NCI-H345 (cell line): Measurements from ENCODE around the gene GPRC5A.

Experiments used
- DNase-seq: peaks from one replicate; lab custom pipeline; 2025; lab: John Stamatoyannopoulos, UW

The GPRC5A gene

DNA sequence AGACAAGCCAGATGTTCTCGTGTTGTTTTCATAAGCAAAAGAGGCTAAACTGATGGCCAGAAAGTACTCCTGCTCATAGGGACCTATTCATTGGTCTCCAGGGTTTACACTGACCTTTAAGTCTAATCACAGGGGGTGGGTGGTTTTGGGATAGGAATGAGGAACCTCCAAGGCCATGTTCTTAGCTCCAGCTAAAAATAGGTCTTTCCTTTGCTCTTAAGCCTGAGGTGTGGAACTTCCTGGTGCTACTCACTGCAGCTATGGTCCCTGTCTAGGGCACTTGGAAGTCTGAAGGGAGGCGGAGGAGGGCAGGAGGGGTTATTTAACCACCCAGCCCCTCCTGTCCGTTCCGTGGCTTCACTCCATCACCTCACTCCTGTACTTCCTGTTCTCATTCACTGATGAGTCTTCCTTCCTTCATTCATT, 18.6 kb downstream of the GPRC5A start:
- DNase-seq: no peak

DNA sequence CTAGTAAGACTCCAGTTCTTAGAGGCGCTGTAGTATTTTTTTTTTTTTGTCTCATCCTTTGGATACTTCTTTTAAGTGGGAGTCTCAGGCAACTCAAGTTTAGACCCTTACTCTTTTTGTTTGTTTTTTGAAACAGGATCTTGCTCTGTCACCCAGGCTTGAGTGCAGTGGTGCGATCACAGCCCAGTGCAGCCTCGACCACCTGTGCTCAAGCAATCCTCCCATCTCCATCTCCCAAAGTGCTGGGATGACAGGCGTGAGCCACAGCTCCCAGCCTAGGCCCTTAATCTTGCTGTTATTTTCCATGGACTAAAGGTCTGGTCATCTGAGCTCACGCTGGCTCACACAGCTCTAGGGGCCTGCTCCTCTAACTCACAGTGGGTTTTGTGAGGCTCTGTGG, 21.3 kb downstream of the GPRC5A start:
- DNase-seq: no peak

DNA sequence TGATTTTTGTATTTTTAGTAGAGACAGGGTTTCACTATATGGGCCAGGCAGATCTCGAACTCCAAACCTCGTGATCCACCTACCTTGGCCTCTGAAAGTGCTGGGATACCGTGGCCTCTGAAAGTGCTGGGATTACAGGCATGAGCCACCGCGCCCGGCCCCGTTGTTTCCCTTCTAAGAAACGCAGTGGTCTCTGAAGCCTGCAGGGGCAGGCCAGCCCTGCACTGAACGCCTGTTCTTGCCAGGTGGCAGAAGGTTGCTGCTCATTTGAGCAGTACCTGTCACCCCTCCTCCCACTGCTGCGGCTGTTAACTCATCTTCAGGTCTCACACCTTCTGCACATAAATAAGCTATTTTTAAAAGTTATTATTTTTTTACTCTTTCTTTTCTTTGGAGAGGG, 24.3 kb downstream of the GPRC5A start:
- no peak for DNase-seq

DNA sequence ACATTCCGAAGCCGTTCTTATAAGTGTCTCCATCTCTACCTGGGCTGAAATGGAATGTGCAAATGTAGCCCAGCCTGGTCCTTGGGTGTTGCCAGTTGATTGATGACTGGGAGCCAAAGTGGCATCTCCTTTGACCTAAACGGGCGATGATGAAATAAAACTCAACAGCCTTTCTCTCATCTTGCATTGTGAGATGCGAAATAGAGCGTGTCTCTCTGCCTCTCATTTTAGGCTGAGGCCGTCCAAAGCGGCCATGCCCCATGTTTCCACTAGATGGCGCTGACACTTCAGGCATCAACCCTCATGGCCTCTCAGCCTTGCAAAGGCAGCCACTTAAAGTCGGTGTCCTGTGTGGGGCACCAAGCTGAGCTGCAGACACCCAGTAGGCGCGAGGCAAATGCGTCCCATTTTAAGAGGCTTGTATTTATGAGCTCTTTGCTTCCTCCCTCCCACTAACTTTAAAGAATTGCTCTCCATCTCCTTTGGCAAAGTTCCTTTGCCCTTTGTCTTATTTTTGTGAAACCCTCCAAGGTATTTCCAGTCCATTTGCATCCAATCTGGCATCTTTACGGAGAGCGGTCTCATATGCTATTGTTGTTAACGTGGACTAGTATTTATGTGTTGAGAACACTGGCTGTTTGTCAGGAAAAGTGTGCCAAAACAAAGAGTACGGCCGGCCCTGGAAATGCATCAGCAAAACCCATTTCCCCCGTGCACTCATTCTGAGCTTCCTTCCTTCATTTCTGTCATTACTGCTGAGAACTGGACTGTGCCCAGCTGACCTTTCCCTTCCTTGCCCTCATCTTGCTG, 25.0 kb downstream of the GPRC5A start:
- peak; percentile 89 for DNase-seq

DNA sequence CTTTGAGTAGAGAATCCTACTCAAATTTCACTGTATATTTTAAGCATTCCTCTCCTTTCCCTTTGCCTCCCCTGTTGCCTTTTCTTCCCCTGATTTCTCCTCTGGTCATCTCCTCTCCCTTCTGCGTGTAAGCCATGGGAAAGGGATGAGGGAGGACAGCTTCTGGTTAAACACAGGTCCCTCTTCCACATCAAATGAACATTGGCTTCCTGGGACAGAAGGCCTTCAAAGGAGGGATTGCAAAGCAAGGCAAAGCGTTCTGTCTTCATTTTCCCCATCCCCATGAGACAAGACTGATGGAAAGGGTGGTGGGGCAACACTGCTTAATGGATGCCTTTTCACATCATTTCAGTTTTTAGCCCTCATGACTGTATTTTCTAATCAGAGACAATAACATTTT, 26.2 kb downstream of the GPRC5A start:
- DNase-seq: no peak

DNA sequence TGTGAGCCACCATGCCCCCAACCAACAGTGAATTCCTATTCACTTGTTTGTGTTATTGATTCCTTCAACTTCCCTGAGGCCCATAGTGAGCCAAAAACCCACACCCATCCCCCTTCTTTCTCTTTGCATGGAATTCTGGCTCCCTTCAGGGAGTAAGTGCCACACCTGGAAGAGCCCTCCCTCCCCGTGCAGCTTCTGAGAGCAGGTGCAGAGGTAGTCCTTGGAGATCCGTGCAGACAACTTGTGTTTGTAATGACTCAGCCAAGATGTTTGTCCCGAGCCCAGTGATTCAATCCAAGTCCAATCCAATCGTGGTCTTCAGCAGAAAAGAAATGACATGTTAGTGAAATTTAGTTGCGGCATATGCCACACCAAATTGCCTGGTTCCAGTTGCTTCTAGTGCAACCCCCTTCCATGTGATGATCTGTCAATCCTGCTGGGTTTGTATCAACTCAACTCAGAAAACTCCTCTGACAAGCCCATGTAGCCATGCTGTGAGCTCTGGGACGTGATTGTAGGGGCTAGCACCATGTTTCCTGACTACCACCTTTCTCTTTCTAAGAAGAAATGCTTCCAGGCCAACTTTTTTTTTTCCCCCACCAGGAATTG, 27.5 kb downstream of the GPRC5A start:
- no peak for DNase-seq

DNA sequence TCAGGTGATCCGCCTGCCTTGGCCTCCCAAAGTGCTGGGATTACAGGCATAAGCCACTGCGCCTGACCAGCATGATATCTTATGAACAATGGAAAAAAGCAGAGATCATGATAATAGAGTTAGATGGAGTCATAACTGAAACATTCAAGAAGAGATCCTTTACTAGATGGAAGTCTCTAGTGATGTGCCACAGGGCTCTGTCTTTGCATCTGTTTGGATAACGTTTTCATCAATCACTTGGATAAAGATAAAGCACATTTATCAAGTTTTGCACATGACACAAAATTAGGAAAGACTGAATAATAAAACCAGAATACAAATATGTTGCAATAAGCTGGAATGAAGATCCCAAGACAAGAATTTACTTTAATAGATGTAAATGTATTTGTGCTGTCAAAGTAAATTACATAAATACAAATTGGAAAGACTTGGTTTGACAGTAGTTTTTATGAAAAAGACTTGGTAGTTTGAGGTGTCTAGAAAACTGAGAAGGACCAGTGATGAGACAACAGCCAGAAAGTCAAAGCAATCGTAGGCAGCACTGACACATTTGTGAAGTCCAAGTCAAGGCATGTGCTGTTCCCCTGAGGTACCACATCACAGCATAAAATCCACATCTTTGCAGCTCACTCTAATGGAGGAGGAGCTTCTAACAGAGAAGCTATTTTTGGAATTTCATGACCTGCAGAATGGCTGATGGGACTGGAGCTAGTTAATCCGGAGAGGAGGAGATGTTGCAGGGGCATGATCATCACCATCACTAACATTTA, 28.5 kb downstream of the GPRC5A start:
- DNase-seq: no peak

DNA sequence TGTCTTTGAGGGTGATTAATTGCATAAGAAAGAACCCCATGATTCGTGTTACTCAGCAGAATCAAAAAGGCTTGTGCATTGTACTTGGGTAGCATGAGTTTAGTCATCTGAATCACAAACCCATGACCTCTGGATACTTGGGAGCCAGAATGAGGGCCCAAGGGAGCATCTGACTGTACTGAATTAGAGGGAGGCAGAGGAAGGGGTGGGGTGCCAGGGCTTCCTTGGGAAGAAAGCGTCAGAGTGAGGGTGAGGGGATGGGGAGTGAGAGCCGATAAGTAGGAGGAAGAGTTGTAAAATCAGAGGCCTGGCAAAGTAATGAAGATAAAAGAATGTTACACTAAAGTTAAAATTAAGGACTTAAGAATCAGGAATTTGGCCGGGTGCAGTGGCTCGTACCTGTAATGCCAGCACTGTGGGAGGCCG, 30.8 kb downstream of the GPRC5A start:
- no peak for DNase-seq

DNA sequence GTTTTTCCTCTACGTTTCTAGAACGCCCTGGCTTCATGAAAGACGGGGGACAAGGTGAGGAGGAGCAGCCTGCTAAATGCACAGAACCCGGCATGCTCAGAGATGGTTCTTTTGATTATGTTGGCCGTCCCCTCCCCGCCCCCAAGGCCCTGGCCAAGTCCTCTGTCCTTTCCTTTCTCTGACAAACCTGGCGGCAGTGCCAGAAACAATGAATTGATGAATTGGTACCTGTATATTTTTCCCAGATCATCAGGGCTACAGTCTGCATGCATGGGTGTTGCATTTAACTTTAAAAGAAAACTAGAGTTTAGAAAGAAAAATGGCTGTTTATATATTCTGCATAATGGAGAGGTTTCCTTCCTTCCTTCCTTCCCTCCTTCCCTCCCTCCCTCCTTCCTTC, 31.6 kb downstream of the GPRC5A start:
- no peak for DNase-seq

DNA sequence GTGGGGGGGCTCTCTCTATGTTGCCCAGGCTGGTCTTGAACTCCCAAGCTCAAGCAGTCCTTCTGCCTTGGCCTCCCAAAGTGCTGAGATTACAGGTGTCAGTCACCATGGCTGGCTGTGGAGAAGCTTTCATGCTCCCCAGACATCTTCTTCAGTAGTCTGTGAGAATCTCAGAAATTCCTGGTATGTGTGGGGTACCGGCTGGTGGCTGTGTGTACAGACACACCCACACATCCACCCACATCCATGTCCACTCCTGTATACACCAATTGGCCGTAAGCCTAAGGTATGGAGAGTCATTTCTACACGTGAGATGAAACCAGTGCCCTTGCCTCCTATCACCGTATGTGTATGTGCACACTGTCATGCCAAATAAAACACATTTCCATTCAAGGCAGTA, 32.8 kb downstream of the GPRC5A start:
- DNase-seq: no peak

DNA sequence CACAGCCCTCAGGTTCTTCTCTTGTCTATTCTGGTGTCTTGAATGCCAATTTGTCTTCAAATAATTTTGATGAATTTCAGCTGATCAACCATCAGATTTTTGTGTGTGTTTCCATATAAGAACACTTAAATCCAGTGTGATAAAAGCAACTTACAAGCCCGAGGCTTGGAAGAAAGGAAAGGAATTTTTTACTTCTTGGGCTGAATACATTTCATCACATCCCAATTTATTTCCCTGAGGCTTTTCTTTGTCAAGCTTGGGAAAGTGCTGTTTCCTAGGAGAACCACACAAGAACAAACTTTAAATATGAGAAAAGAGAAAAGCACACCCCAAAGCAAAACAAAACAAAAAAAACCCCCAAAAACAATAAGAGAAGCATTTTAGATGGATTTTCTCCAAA, 34.0 kb downstream of the GPRC5A start:
- DNase-seq: no peak

DNA sequence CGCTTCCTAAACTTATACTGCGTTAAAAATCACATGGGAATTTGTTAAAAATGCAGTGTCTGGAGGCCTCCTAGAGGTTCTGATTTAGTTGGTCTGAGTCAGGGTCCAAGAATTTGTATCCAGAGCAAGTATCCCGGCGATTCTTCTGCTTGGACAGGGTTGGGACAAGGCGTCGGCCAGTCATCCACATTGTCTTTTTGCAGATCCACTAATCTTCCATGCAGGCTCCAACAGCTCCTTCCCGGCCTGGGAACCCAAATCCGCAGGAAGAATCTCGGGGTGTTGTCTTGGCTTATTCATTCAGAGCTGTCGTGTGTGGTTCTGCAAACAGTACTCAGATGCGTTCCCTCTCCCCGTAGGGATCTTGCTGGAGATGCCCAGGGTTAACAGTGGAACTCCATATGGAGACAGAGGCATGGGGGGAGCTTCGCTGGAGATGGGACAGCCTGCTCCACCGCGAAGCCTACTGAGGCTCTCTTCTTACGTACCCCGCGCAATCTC, 35.3 kb downstream of the GPRC5A start:
- no peak for DNase-seq

DNA sequence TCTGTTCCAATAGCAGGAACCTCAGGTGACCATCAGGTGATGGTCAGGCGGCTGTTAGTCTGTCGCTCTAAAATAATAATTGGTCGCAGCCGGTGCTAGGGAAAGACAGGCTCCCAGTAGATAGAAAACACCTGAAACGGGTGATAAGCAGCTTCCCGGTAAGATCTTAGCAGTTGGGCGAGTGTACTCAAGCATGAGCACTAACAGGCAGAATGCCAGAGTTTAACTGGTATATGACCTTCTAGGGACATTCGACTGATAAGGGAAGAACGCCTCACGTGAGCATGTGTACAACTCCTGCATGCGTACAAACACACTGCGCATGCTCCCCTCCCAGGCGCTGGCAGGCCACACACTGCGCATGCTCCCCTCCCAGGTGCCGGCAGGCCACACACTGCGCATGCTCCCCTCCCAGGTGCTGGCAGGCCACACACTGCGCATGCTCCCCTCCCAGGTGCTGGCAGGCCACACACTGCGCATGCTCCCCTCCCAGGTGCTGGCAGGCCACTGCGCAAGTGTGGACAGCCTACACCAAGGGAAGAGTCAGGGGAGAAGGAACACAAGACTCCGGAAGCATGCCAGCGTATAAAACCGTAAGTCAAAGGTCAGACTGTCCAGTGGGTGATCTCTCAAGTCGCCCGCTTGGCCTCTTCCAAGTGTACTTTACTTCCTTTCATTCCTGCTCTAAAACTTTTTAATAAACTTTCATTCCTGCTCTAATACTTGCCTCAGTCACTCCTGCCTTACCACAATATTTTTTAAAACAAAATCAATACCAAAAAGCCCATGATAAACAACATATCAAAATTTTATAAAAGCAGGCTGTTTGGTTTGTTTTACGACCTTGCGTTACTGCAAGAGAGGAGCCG, 36.1 kb downstream of the GPRC5A start:
- DNase-seq: no peak

DNA sequence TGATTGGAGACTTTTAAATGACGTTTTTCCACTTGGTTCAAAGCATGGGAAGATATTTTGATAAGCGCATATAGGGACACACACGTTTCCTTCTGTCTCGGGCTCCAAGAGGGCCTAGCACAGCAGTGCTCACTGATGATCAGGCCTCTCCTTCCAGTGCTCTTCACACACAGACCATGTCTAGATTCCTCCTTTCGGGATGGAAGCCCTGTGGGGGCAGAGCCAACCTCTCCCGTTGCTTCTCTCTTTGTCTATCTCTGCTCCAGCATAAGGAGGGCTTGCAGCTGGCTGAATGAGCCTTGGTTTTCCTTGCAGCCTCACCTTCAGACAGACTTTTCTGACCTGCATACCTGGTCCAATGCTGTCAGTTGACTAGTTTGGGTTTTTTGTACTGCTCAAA, 38.3 kb downstream of the GPRC5A start:
- no peak for DNase-seq

DNA sequence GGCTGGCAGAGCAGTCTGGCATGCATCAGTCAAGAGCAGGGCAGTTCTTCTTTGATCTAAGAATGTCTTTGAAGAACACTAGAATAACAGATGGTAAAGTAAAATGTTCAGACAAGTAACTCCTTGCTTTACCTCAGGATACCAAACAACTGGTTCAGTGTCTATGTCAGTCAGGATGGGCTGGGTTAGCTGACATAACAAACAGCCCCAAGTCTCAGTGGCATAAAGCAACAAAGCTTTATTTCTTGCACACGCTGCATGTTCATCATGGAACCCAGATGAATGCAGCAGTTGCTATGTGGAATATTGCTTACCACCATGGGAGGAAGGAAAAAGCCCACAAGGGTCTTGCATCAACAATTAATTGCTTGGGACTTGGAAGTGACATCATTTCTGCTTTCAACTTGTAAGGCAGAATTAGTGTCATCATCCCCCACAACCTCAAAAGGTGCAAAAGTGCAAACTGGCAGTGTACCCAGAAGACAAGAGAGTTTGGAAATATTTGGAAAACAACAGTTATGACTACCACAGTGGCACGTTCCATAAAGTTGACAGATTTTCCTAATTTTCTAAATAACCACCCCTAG, 39.4 kb downstream of the GPRC5A start:
- no peak for DNase-seq

DNA sequence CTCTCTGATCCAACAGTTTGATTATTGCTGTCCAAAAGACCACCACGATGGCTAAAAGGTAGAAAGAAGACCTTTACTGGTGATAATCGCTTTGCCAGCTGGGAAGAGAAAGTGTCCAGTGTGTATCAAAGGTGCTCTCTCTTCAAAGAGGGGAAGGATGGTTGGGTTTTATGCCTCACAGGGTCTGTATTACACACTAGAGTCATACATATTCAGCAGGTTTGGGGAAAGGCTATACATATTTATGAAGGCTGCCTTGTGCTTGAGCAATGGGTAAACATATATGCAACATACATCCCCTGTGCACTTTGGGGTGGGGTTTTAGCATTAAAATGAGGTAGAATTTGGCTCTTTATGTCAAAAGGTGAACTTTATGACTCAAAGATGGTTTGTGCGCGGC, 42.4 kb downstream of the GPRC5A start:
- no peak for DNase-seq

DNA sequence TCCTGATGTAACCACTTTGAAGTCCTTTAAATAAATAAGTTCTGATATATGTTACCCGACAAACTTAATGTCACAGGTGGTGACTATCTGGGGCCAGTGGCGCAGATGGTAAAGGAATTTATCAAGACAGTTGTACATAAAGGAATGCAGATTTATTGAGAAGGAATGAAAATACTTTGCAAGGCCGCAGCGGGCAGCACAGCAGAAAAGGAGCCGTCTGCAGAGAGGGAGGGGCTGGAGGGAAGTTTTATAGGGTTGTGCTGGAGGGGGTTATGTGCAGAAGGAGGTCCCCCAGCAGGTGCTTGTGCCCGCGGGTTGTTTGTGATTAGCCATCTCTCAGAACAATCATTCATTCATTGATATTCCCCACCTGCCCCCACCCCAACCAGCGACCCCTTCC, 43.2 kb downstream of the GPRC5A start:
- DNase-seq: no peak

DNA sequence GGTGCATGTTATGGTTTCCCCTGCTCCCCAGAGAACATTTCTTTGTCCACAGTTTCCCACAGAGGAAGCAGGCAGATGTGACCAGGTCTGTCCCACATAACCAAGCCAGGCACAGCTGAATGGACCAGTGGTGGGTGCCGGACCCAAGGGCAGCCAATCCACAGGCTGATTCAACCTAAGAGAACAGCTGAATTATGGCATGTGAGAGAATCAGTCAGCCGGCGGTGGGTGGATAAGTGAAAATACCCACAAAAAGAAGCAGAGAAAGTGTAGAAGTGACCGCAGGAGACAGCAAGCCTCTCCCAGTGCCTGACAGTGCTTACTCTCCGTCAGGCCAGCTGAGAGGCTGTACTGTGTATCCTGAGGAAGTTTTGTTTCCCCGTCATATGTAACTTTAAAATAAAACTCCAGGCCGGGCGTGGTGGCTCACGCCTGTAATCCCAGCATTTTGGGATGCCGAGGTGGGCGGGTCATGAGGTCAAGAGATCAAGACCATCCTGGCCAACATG, 45.7 kb downstream of the GPRC5A start:
- DNase-seq: no peak

DNA sequence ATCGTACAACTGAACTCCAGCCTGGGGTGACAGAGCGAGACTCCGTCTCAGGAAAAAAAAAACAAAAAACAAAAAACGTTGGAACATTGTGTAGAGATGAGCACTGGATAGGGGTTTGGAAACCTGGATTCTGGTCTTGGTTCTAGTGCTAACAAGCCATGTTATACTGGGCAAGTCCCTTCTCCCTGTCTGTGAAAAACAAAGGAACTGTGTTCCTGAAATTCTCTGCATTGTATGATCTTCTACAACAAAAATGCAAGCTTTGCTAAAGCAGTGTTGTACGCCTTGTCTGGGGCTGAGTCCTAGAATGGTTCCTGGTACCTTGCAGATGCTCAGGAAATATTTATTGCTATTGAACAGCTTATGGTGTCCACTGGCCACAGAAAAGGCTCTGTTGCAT, 47.2 kb downstream of the GPRC5A start:
- DNase-seq: no peak

DNA sequence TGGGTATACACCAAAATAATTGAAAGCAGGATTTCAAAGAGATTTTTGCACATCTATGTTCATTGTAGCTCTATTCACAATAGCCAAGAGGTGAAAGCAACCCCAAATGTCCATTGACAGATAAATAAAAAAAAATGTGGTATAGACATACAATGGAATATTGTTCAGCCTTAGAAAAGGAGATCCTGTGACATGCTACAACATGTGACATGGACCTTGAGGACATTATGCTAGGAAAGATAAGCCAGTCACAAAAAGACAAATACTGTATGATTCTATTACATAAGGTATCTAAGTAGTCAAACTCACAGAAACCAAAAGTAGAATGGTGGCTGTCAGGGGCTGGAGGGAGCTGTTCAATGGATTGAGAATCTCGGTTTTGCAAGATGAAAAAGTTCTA, 48.5 kb downstream of the GPRC5A start:
- no peak for DNase-seq
